Measurements from ENCODE around the gene TM2D1.
"Not testable (repeated sequence)": the region's sequence is repeated elsewhere in the genome, so short reads cannot be mapped to it uniquely, and the experiment has no call there.

Gene TM2D1

GRCh38 chr1:61711969-61712368 is 13.0 kb downstream of the TM2D1 start:
- DNase-seq, result no peak

- DNase-seq, result not testable (repeated sequence)
Measured at GRCh38 chr1:61711257-61711656, 13.7 kb downstream of the TM2D1 start.

GRCh38 chr1:61709908-61710289 is 15.0 kb downstream of the TM2D1 start:
- DNase-seq, result no peak

- no peak for DNase-seq
Measured at GRCh38 chr1:61708953-61709907, 15.7 kb downstream of the TM2D1 start.

- DNase-seq, result no peak
Measured at GRCh38 chr1:61699911-61700851, 24.8 kb downstream of the TM2D1 start.

- DNase-seq, result no peak
Measured at GRCh38 chr1:61692155-61692800, 32.7 kb downstream of the TM2D1 start.

GRCh38 chr1:61687901-61688300 is 37.0 kb downstream of the TM2D1 start:
- no peak for DNase-seq

GRCh38 chr1:61682891-61683290 is 42.0 kb downstream of the TM2D1 start:
- no peak for DNase-seq

- no peak for DNase-seq
Measured at GRCh38 chr1:61680500-61680899, 44.4 kb downstream of the TM2D1 start.

- DNase-seq, result not testable (repeated sequence)
Measured at GRCh38 chr1:61676881-61677280, 48.1 kb downstream of the TM2D1 start.

- no peak for DNase-seq
Measured at GRCh38 chr1:61674221-61674620, 50.7 kb downstream of the TM2D1 start.

GRCh38 chr1:61672376-61672775 is 52.6 kb downstream of the TM2D1 start:
- DNase-seq, result no peak

- DNase-seq, result no peak
Measured at GRCh38 chr1:61670445-61670844, 54.5 kb downstream of the TM2D1 start.

- DNase-seq, result no peak
Measured at GRCh38 chr1:61670016-61670415, 54.9 kb downstream of the TM2D1 start.

- no peak for DNase-seq
Measured at GRCh38 chr1:61659061-61659460, 65.9 kb downstream of the TM2D1 start.

GRCh38 chr1:61655453-61655852 is 69.5 kb downstream of the TM2D1 start:
- no peak for DNase-seq

GRCh38 chr1:61654067-61654466 is 70.9 kb downstream of the TM2D1 start:
- DNase-seq, result no peak

- no peak for DNase-seq
Measured at GRCh38 chr1:61648983-61649742, 75.8 kb downstream of the TM2D1 start.

- no peak for DNase-seq
Measured at GRCh38 chr1:61647142-61647541, 77.8 kb downstream of the TM2D1 start.

- DNase-seq, result no peak
Measured at GRCh38 chr1:61645476-61645875, 79.5 kb downstream of the TM2D1 start.

- DNase-seq, result no peak
Measured at GRCh38 chr1:61644303-61644702, 80.6 kb downstream of the TM2D1 start.

Measured in NCI-H146 (cell line).